HepG2 (cell line): ENCODE data around the gene PMEL. TPM values are rescaled to one million over a fixed set of nuclear protein-coding genes. Genes with fewer than 3 reads are reported as not detected.
A peak's percentile ranks its signal among the peaks of the same experiment; 100 is the strongest.

Source experiments
- BRCA1 ChIP-seq: sonication (generic); formaldehyde crosslinking; IDR thresholded peaks from 2 replicates; pipeline ENCODE4 v1.4.0; 2020; ENCODE audit warnings: missing genetic modification reagents
- CBX2 ChIP-seq, 2 experiments: fragments of 200-600 bp in 1 of 2; sonication (generic); formaldehyde crosslinking in 1 of 2; IDR thresholded peaks; 2 replicates each; pipeline versions ENCODE4 v1.7.0 to v1.8.1; 2018 to 2022; ENCODE audit warnings: low read depth in 2 of 2, low read length in 1 of 2, mild to moderate bottlenecking in 1 of 2, missing genetic modification reagents in 1 of 2
- CHCHD3 ChIP-seq: sonication (generic); formaldehyde crosslinking; IDR thresholded peaks from 2 replicates; pipeline ENCODE4 v1.8.0; 2022; ENCODE audit warnings: mild to moderate bottlenecking, missing genetic modification reagents, moderate library complexity
- GTF3A ChIP-seq: sonication (generic); formaldehyde crosslinking; conservative IDR thresholded peaks from 2 replicates; pipeline ENCODE4 v1.4.0; 2020; ENCODE audit warnings: mild to moderate bottlenecking, missing genetic modification reagents
- HCFC1 ChIP-seq: fragments of 150-350 bp; IDR thresholded peaks from 2 replicates; pipeline ENCODE4 v1.6.1; 2014; ENCODE audit warnings: low read depth, low read length
- HDAC1 ChIP-seq: sonication (generic); formaldehyde crosslinking; IDR thresholded peaks from 2 replicates; pipeline ENCODE4 v1.5.1; 2020; ENCODE audit warnings: mild to moderate bottlenecking, missing genetic modification reagents
- HDAC2 ChIP-seq: sonication (generic); formaldehyde crosslinking; IDR thresholded peaks from 2 replicates; pipeline ENCODE4 v1.4.0; 2020; ENCODE audit warnings: missing genetic modification reagents
- HIVEP1 ChIP-seq: sonication (generic); formaldehyde crosslinking; IDR thresholded peaks from 2 replicates; pipeline ENCODE4 v1.4.0; 2020; ENCODE audit warnings: mild to moderate bottlenecking, missing genetic modification reagents
- IRF9 ChIP-seq: sonication (generic); formaldehyde crosslinking; IDR thresholded peaks from 2 replicates; pipeline ENCODE4 v1.8.0; 2022; ENCODE audit warnings: missing genetic modification reagents, mild to moderate bottlenecking, borderline replicate concordance
- LCORL ChIP-seq, 2 experiments: fragments of 450-650 bp in 1 of 2; sonication (generic) in 1 of 2; formaldehyde crosslinking in 1 of 2; IDR thresholded peaks; 2 replicates each; pipeline versions ENCODE4 v1.5.0 to v1.6.1; 2017 to 2020; ENCODE audit warnings: antibody characterized with exemption in 1 of 2, missing genetic modification reagents in 1 of 2
- PHF20 ChIP-seq: sonication (generic); formaldehyde crosslinking; IDR thresholded peaks from 2 replicates; pipeline ENCODE4 v1.5.0; 2020; ENCODE audit warnings: mild to moderate bottlenecking, missing genetic modification reagents
- RBM22 ChIP-seq: fragments of 200-400 bp; formaldehyde crosslinking; optimal IDR thresholded peaks from 2 replicates; pipeline ENCODE3; 2017; ENCODE audit warnings: mild to moderate bottlenecking, low read length, moderate library complexity
- REPIN1 ChIP-seq: sonication (generic); formaldehyde crosslinking; IDR thresholded peaks from 2 replicates; pipeline ENCODE4 v1.8.0; 2022; ENCODE audit warnings: missing genetic modification reagents, low read depth, mild to moderate bottlenecking, borderline replicate concordance
- RFX5 ChIP-seq: IDR thresholded peaks from 2 replicates; pipeline ENCODE4 v1.6.1; 2011; ENCODE audit warnings: low read depth, low read length, improper control_type of control experiment
- SALL1 ChIP-seq: sonication (generic); formaldehyde crosslinking; IDR thresholded peaks from 2 replicates; pipeline ENCODE4 v1.8.0; 2022; ENCODE audit warnings: mild to moderate bottlenecking, missing genetic modification reagents
- SAP130 ChIP-seq: IDR thresholded peaks from 2 replicates; pipeline ENCODE4 v1.6.1; 2016; ENCODE audit warnings: low read depth
- SRY ChIP-seq: sonication (generic); formaldehyde crosslinking; IDR thresholded peaks from 2 replicates; pipeline ENCODE4 v1.8.0; 2022; ENCODE audit warnings: mild to moderate bottlenecking, missing genetic modification reagents
- TBX2 ChIP-seq: sonication (generic); formaldehyde crosslinking; IDR thresholded peaks from 2 replicates; pipeline ENCODE4 v1.5.0; 2020; ENCODE audit warnings: missing genetic modification reagents, mild to moderate bottlenecking, borderline replicate concordance
- TGIF2 ChIP-seq: IDR thresholded peaks from 2 replicates; pipeline ENCODE4 v1.6.1; 2016; ENCODE audit warnings: control low read depth, missing compliant biosample characterization
- TP53 ChIP-seq: sonication (generic); formaldehyde crosslinking; conservative IDR thresholded peaks from 2 replicates; pipeline ENCODE4 v1.4.0; 2020; ENCODE audit warnings: missing genetic modification reagents
- ZBTB34 ChIP-seq: sonication (generic); formaldehyde crosslinking; IDR thresholded peaks from 2 replicates; pipeline ENCODE4 v1.8.0; 2022; ENCODE audit warnings: mild to moderate bottlenecking, missing genetic modification reagents
- ZNF17 ChIP-seq: sonication (generic); formaldehyde crosslinking; IDR thresholded peaks from 2 replicates; pipeline ENCODE4 v1.5.0; 2020; ENCODE audit warnings: mild to moderate bottlenecking, missing genetic modification reagents
- ZNF232 ChIP-seq: sonication (generic); formaldehyde crosslinking; IDR thresholded peaks from 2 replicates; pipeline ENCODE4 v1.4.0; 2020; ENCODE audit warnings: missing genetic modification reagents, borderline replicate concordance
- ZNF264 ChIP-seq: sonication (generic); formaldehyde crosslinking; IDR thresholded peaks from 2 replicates; pipeline ENCODE4 v1.4.0; 2020; ENCODE audit warnings: missing genetic modification reagents
- ZNF296 ChIP-seq: sonication (generic); formaldehyde crosslinking; conservative IDR thresholded peaks from 2 replicates; pipeline ENCODE4 v1.5.0; 2020; ENCODE audit warnings: mild to moderate bottlenecking, missing genetic modification reagents
- ZNF567 ChIP-seq: sonication (generic); formaldehyde crosslinking; IDR thresholded peaks from 2 replicates; pipeline ENCODE4 v1.8.1; 2023; ENCODE audit warnings: mild to moderate bottlenecking, missing genetic modification reagents, borderline replicate concordance
- ZNF747 ChIP-seq: sonication (generic); formaldehyde crosslinking; IDR thresholded peaks from 2 replicates; pipeline ENCODE4 v1.8.1; 2023; ENCODE audit warnings: missing genetic modification reagents, mild to moderate bottlenecking, borderline replicate concordance
- ZNF749 ChIP-seq: sonication (generic); formaldehyde crosslinking; IDR thresholded peaks from 2 replicates; pipeline ENCODE4 v1.8.0; 2022; ENCODE audit warnings: mild to moderate bottlenecking, missing genetic modification reagents, moderate library complexity, borderline replicate concordance
- polyA plus RNA-seq, 8 experiments: library from polyadenylated mRNA; depleted of rRNA in 3 of 8; stranded (reverse) in 7 of 8; unstranded in 1 of 8; fragments of >200 nt; fragmentation: Illumina TruSeq in 4 of 8; extraction: Trizol in 4 of 8; gene quantifications; 2 replicates each; pipeline versions ENCODE4 v1.2.1 to v1.2.3, GENCODE V29; 2011 to 2016; ENCODE audit warnings: low read depth in 4 of 8, missing spikeins in 1 of 8, mixed read lengths in 1 of 8; ENCODE audit not compliant: insufficient read depth in 1 of 8
- total RNA-seq, 5 experiments: library from RNA; depleted of rRNA; stranded (reverse); fragments of >200 nt; fragmentation: Illumina TruSeq; extraction: Trizol; gene quantifications; 2 replicates each; pipeline ENCODE4 v1.2.3, GENCODE V29; 2016; ENCODE audit warnings: low read depth in 1 of 5

PMEL gene
- total and polyA plus RNA-seq, 2 of the 13 experiments (the other 11 are each of a cell fraction or from before 2014, with no cell fraction given), result 0.49 to 3.3 TPM

- TF ChIP-seq BRCA1 (CRISPR knock-in tag) (peak; percentile 64; the same call in 1 of the 2 replicates), HIVEP1 (CRISPR knock-in tag) (peak; percentile 63; the same call in 1 of the 2 replicates), HDAC2 (0 out of 2 replicates have a peak, but pooled peaks have one; percentile 27), ZNF17 (CRISPR knock-in tag) (no peak), RFX5 (peak; percentile 96), CBX2 (IDR thresholded peaks at IDR 0.05; ENCODE audit: low read depth, low read length) (no peak), CBX2 (CRISPR knock-in tag; IDR thresholded peaks at IDR 0.05; ENCODE audit: low read depth) (no peak), TGIF2 (CRISPR knock-in tag) (peak; percentile 16; the same call in 1 of the 2 replicates), SAP130 (CRISPR knock-in tag) (peak; percentile 85), ZBTB34 (CRISPR knock-in tag) (no peak), HCFC1 (no peak), TBX2 (peak; percentile 41; the same call in 1 of the 2 replicates), ZNF567 (CRISPR knock-in tag) (0 out of 2 replicates have a peak, but pooled peaks have one; percentile 11), ZNF264 (CRISPR knock-in tag) (peak; percentile 54; the same call in 1 of the 2 replicates), ZNF749 (CRISPR knock-in tag) (no peak), RBM22 (peak; percentile 46), CHCHD3 (CRISPR knock-in tag) (0 out of 2 replicates have a peak, but pooled peaks have one; percentile 63), SALL1 (peak; percentile 22; the same call in 1 of the 2 replicates), SRY (CRISPR knock-in tag) (no peak), LCORL (IDR thresholded peaks at IDR 0.05) (no peak), LCORL (CRISPR knock-in tag; IDR thresholded peaks at IDR 0.05) (no peak; the same call in none of the 2 replicates), PHF20 (0 out of 2 replicates have a peak, but pooled peaks have one; percentile 23), IRF9 (CRISPR knock-in tag) (peak; percentile 36; the same call in 1 of the 2 replicates), TP53 (CRISPR knock-in tag) (0 out of 2 replicates have a peak, but pooled peaks have one; percentile 30), ZNF296 (no peak), GTF3A (CRISPR knock-in tag) (no peak), ZNF747 (CRISPR knock-in tag) (no peak), ZNF232 (CRISPR knock-in tag) (peak; percentile 56), REPIN1 (CRISPR knock-in tag) (peak; percentile 78; the same call in 1 of the 2 replicates), HDAC1 (CRISPR knock-in tag) (peak; percentile 58; the same call in 1 of the 2 replicates)
Measured at GRCh38 chr12:55996715-55997534, 31.1 kb upstream of the PMEL start, which contains the start of gene SUOX (continued).
